Activated gamma-delta T cell treated with Interleukin-2 at 50 U/mL for 16 hours (primary cell): ENCODE measurements around the gene MAP4K1.
A peak's percentile ranks its signal among the peaks of the same experiment; 100 is the strongest.

Experiments used
- DNase-seq: peaks from one replicate; pipeline ENCODE4 v3.0.0-alpha.2; 2020

Gene MAP4K1

DNA sequence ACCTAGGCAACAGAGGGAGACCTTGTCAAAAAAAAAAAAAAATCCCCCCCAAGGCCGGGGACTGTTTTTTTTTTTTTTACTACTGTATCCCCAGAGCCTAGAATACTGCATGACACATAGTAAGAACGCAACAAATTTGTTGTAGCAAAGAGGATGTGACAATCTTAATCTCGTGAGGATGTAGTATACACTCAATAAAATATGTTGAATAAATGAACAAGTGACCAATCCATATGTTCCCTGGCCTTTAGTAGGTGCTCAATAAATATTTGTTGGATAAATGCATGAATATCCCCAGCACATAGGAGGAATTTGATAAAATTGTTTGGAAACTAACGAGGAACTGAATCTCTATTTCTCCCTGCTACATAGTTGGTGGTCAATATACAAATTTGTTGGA, 75.7 kb downstream of the MAP4K1 start:
- no peak for DNase-seq

DNA sequence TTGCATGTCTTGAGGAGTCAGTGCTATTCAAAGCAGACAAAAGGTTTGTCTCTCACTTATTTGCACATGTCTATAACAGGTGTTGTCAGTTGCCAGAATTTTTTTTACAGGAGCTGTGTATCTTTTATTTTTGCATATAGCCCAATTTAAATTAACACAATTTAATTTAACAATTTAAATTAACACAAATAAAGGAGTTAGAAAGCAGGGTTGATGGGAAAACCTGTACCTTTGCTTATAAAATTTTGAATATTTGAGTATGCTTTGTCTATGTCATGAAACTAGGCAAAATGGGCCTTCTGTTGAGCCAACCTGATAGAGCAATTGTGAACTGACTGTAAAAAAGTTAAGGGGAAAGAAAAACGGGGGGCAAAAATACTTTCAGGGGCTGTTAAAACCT, 78.0 kb downstream of the MAP4K1 start:
- DNase-seq, result no peak

- DNase-seq, result peak; percentile 25
These were observed 78.8 kb downstream of the MAP4K1 start for GRCh38 chr19:38538793-38539528.

DNA sequence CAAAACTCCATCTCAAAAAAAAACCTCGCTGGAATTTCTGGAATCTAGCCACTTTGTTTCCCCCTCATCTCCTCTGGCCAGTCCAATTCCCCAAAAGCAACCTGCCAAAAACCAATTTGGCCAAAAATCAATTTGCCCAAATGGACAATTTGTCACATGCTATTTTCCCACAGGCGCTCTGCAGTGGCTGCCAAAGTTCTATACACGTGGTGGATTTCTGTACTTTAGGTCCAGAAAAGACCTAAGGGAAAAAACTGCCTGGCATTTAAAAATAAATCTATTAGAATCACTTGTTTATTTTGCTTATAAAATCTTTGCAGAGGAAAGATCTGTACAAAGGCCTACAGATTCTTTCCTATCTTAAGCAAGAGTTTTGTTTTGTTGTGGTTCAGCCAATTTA, 79.4 kb downstream of the MAP4K1 start:
- DNase-seq, result no peak
